Natural killer cell (primary cell): ENCODE data around the gene NFKBIE. TPM values are rescaled to one million over a fixed set of nuclear protein-coding genes. Genes with fewer than 3 reads are reported as not detected.
A peak's percentile ranks its signal among the peaks of the same experiment; 100 is the strongest.

Experiments
- ATAC-seq, 3 donors: fragments of 150-1000 bp in 2 of 3; fragments of 200-7000 bp in 1 of 3; cut with Tn5 transposase; 1 replicate in 1 of 3; 2 replicates in 2 of 3; pipeline ENCODE4 v1.10.0; 2021; ENCODE audit warnings: mild to moderate bottlenecking in 2 of 3, moderate library complexity in 2 of 3
- DNase-seq, 2 donors: peaks; one replicate each; pipeline versions ENCODE4 v3.0.0 to v3.0.0-alpha.2; 2013 to 2021; ENCODE audit warnings: mixed read lengths in 1 of 2
- H3K27ac ChIP-seq: one replicate; pipeline ENCODE4 v1.5.1; 2013; ENCODE audit warnings: mild to moderate bottlenecking, low read length
- H3K27me3 ChIP-seq: one replicate; pipeline ENCODE4 v1.6.1; 2013; ENCODE audit warnings: low read length; ENCODE audit not compliant: control insufficient read depth, insufficient read depth
- H3K36me3 ChIP-seq: one replicate; pipeline ENCODE4 v1.6.1; 2013; ENCODE audit warnings: low read length; ENCODE audit not compliant: control insufficient read depth, insufficient read depth
- H3K4me1 ChIP-seq: one replicate; pipeline ENCODE4 v1.6.1; 2013; ENCODE audit warnings: low read length; ENCODE audit not compliant: control insufficient read depth, insufficient read depth
- H3K4me3 ChIP-seq: one replicate; pipeline ENCODE4 v1.5.1; 2013; ENCODE audit warnings: low read length
- H3K9me3 ChIP-seq: one replicate; pipeline ENCODE4 v1.6.1; 2013; ENCODE audit warnings: low read length; ENCODE audit not compliant: control insufficient read depth, insufficient read depth
- H3K27ac Mint-ChIP-seq, 2 donors: one replicate each; pipeline ENCODE4 v1.8.0; 2022; ENCODE audit warnings: mild to moderate bottlenecking in 2 of 2, mixed read lengths in 2 of 2, moderate library complexity in 1 of 2
- H3K27me3 Mint-ChIP-seq, 2 donors: one replicate each; pipeline ENCODE4 v1.8.0; 2022; ENCODE audit warnings: low read depth in 2 of 2, mixed read lengths in 2 of 2
- H3K36me3 Mint-ChIP-seq: one replicate; pipeline ENCODE4 v1.8.0; 2022; ENCODE audit warnings: mixed read lengths
- H3K4me1 Mint-ChIP-seq, 2 donors: one replicate each; pipeline ENCODE4 v1.8.0; 2022; ENCODE audit warnings: mixed read lengths in 2 of 2
- H3K4me3 Mint-ChIP-seq: one replicate; pipeline ENCODE4 v1.8.0; 2022; ENCODE audit warnings: mild to moderate bottlenecking, moderate library complexity, mixed read lengths
- H3K9me3 Mint-ChIP-seq, 2 donors: one replicate each; pipeline ENCODE4 v1.8.0; 2022; ENCODE audit warnings: mixed read lengths in 2 of 2
- WGBS: methylation state at CpG from one replicate; pipeline ENCODE4 v1.1.7; 2013; ENCODE audit warnings: missing lambda C conversion rate; ENCODE audit not compliant: insufficient coverage; 5-methylcytosine and 5-hydroxymethylcytosine counted together
- intact Hi-C: fragments of 100-400 bp; cut with micrococcal nuclease; formaldehyde crosslinking; loops from one replicate; pipeline ENCODE4 v1.14.2; 2022
- total RNA-seq, 4 donors: library from RNA; stranded (reverse); fragments of 120-200 nt in 1 of 4; gene quantifications; one replicate each; pipeline versions ENCODE4 v1.2.3 to v1.2.4, GENCODE V29; 2013 to 2022
- TF ChIP-seq, protein P1 (sequence below): fragments of 200-600 bp; IDR thresholded peaks from one replicate; pipeline ENCODE4 v1.8.0; 2022; ENCODE audit warnings: antibody characterized with exemption

NFKBIE gene
- total RNA-seq, 3 donors from 2014 or later (not counting 1 experiment from before 2014, with no cell fraction given): 44.9 to 61.5 (median 56.4) TPM

DNA sequence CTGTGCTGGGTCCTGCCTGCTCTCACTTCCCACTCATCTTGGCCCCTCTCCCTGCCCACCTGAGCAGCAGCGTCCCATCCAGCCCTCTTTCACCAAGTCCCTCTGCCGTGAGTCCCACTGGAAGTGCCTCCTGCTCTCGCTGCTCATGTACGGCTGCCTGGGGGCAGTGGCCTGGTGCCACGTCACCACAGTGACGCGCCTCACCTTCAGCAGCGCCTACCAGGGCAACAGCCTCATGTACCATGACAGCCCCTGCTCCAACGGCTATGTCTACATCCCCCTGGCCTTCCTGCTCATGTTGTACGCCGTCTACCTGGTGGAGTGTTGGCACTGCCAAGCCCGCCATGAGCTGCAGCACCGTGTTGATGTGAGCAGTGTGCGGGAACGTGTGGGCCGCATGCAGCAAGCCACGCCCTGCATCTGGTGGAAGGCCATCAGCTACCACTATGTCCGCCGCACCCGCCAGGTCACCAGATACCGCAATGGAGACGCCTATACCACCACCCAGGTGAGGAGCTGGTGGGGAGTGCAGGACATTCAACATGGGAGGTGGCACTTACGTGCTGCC lies 7.7 kb upstream of the NFKBIE start:
- Histone ChIP-seq H3K27ac (no peak overlapping the region), H3K9me3 (no peaks in the 10 kb centered on the region), H3K27me3 (peaks cover 49% of the 10 kb centered on the region), H3K36me3 (no peaks in the 10 kb centered on the region), H3K4me3 (no peak overlapping the region), H3K4me1 (peaks cover 17% of the 10 kb centered on the region)
- Mint-ChIP-seq H3K9me3 (no peaks in the 10 kb centered on the region), H3K27ac (no peak overlapping the region), H3K4me1 (peaks cover 0 to 19% of the 10 kb centered on the region in 2 donors), H3K27me3 (peaks cover 59 to 63% of the 10 kb centered on the region in 2 donors), H3K36me3 (no peaks in the 10 kb centered on the region), H3K4me3 (no peak overlapping the region)
- intact Hi-C loops: no loop called here
- WGBS: 90% methylated on average over 22 of the region's 23 CpGs
- TF ChIP-seq, protein P1, sequence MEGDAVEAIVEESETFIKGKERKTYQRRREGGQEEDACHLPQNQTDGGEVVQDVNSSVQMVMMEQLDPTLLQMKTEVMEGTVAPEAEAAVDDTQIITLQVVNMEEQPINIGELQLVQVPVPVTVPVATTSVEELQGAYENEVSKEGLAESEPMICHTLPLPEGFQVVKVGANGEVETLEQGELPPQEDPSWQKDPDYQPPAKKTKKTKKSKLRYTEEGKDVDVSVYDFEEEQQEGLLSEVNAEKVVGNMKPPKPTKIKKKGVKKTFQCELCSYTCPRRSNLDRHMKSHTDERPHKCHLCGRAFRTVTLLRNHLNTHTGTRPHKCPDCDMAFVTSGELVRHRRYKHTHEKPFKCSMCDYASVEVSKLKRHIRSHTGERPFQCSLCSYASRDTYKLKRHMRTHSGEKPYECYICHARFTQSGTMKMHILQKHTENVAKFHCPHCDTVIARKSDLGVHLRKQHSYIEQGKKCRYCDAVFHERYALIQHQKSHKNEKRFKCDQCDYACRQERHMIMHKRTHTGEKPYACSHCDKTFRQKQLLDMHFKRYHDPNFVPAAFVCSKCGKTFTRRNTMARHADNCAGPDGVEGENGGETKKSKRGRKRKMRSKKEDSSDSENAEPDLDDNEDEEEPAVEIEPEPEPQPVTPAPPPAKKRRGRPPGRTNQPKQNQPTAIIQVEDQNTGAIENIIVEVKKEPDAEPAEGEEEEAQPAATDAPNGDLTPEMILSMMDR: no peak
- ATAC-seq: no peak
- DNase-seq: no peak

DNA sequence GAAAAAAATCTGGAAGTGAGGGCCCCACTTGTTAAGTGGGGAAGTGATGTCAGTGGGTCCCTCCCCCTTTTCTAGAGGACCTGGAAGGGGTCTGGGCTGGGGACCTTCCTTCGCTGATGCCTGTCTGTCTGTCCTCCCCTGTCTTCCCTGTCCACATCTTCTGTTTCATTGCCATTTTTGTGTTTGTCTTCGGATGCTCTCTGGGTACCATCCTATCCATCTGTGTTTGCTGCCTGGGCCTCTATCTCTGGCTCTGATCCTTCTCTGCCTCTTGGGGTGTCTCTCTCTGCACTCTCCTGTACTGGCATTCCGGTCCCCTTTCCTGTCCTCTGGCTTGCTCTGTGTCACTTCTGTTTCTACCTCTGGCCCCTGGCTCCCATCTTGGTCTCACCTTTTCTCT lies 7.2 kb upstream of the NFKBIE start:
- Mint-ChIP-seq H3K4me1 (peaks cover 0 to 19% of the 10 kb centered on the region in 2 donors), H3K27me3 (peaks cover 54 to 57% of the 10 kb centered on the region in 2 donors), H3K4me3 (no peak overlapping the region), H3K9me3 (no peaks in the 10 kb centered on the region), H3K36me3 (no peaks in the 10 kb centered on the region), H3K27ac (no peak overlapping the region)
- H3K27ac ChIP-seq: no peak overlapping the region
- no peaks in the 10 kb centered on the region for H3K9me3 ChIP-seq
- peaks cover 49% of the 10 kb centered on the region for H3K27me3 ChIP-seq
- intact Hi-C loops: no loop called here
- TF ChIP-seq, protein P1: no peak
- ATAC-seq (no peak), DNase-seq (no peak)
- no peak overlapping the region for H3K4me3 ChIP-seq
- 88% methylated on average over 3 of the region's 3 CpGs for WGBS
- peaks cover 17% of the 10 kb centered on the region for H3K4me1 ChIP-seq
- no peaks in the 10 kb centered on the region for H3K36me3 ChIP-seq

DNA sequence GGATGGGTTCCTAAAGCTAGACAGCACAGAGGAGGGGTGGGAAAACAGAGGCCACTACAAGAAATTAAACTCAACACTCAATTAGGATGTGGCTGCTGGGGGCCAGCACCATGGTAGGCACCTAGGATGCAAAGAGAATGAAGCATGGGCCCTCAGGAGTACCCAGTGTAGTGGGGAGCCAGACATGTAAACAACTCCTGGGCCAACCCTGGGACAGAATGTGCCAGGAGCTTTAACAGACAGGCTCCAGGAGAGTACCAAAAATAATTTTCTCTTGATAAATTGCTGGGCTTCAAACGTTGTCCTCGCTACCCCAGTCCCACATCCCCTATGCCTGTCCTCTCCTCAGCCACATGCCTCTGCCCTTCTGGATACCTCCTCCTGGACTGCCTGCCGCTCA lies 6.6 kb upstream of the NFKBIE start:
- peaks cover 49 to 51% of the 10 kb centered on the region in 2 donors for H3K27me3 Mint-ChIP-seq

More for the DNA sequence above, 6.6 kb upstream of the NFKBIE start:
- peaks cover 43% of the 10 kb centered on the region for H3K27me3 ChIP-seq
- Mint-ChIP-seq H3K4me3 (peak overlapping the region; percentile 64), H3K27ac (no peak overlapping the region), H3K36me3 (no peaks in the 10 kb centered on the region), H3K9me3 (no peaks in the 10 kb centered on the region), H3K4me1 (peaks cover 0 to 22% of the 10 kb centered on the region in 2 donors)
- TF ChIP-seq, protein P1: no peak
- no peaks in the 10 kb centered on the region for H3K9me3 ChIP-seq
- 70% methylated on average over 2 of the region's 3 CpGs for WGBS
- H3K27ac ChIP-seq: no peak overlapping the region
- H3K36me3 ChIP-seq: no peaks in the 10 kb centered on the region
- ATAC-seq: no peak
- H3K4me3 ChIP-seq: no peak overlapping the region
- no peak for DNase-seq
- intact Hi-C loops: no loop called here
- H3K4me1 ChIP-seq: peaks cover 17% of the 10 kb centered on the region
